GM12872 (cell line): ENCODE data around the gene TOX2.

Experiments
- CTCF ChIP-seq: IDR thresholded peaks from 3 replicates; pipeline ENCODE4 v1.5.1; 2011; ENCODE audit warnings: low read depth, mild to moderate bottlenecking, low read length, moderate library complexity; ENCODE audit not compliant: insufficient read depth

TOX2 gene

GRCh38 chr20:43909211-43909610 lies 5.4 kb upstream of the TOX2 start:
- TF ChIP-seq CTCF: no peak

- TF ChIP-seq CTCF: no peak
These were observed 4.9 kb upstream of the TOX2 start for GRCh38 chr20:43909720-43910119.

- TF ChIP-seq CTCF: no peak
These were observed 4.1 kb upstream of the TOX2 start for GRCh38 chr20:43910564-43910963.

GRCh38 chr20:43911066-43911465 lies 3.6 kb upstream of the TOX2 start:
- no peak for TF ChIP-seq CTCF

- TF ChIP-seq CTCF: no peak
These were observed 1.2 kb upstream of the TOX2 start for GRCh38 chr20:43913291-43914025.

GRCh38 chr20:43915211-43916072 lies 790 bp downstream of the TOX2 start:
- TF ChIP-seq CTCF: no peak

- no peak for TF ChIP-seq CTCF
These were observed 1.6 kb downstream of the TOX2 start for GRCh38 chr20:43916073-43916880.
